Naive thymus-derived CD8-positive, alpha-beta T cell (primary cell): ENCODE data around the gene LTB4R2. TPM values are rescaled to one million over a fixed set of nuclear protein-coding genes. Genes with fewer than 3 reads are reported as not detected.

Source experiments
- ATAC-seq, 2 donors: fragments of 150-1000 bp; cut with Tn5 transposase in 1 of 2; sonication (Bioruptor Pico), chemical (Tn5 transposase) in 1 of 2; 1 replicate in 1 of 2; 2 replicates in 1 of 2; pipeline ENCODE4 v1.10.0; 2021; ENCODE audit warnings: mild to moderate bottlenecking in 2 of 2, moderate library complexity in 2 of 2
- POLR2A ChIA-PET: fragments of 350-600 bp; sonication (Branson Sonifier 250); formaldehyde crosslinking; loops from one replicate; lab custom pipeline; 2021; ENCODE audit warnings: antibody characterized with exemption; lab: Charles Lee
- DNase-seq, 10 donors: peaks; one replicate each; pipeline versions ENCODE4 v3.0.0 to v3.0.0-alpha.2; 2020 to 2022
- H3K27ac Mint-ChIP-seq, 10 donors: one replicate each; pipeline ENCODE4 v1.8.0; 2020 to 2022; ENCODE audit warnings: mild to moderate bottlenecking in 10 of 10, mixed read lengths in 10 of 10, moderate library complexity in 4 of 10, inconsistent platforms in 1 of 10
- H3K27me3 Mint-ChIP-seq, 5 donors: one replicate each; pipeline ENCODE4 v1.8.0; 2021 to 2022; ENCODE audit warnings: mixed read lengths in 5 of 5
- H3K36me3 Mint-ChIP-seq, 3 donors: one replicate each; pipeline ENCODE4 v1.8.0; 2020 to 2022; ENCODE audit warnings: mixed read lengths in 3 of 3, mild to moderate bottlenecking in 2 of 3, inconsistent platforms in 1 of 3
- H3K4me1 Mint-ChIP-seq, 4 donors: one replicate each; pipeline ENCODE4 v1.8.0; 2021 to 2022; ENCODE audit warnings: mixed read lengths in 4 of 4
- H3K4me3 Mint-ChIP-seq, 10 donors: one replicate each; pipeline ENCODE4 v1.8.0; 2020 to 2022; ENCODE audit warnings: mild to moderate bottlenecking in 10 of 10, mixed read lengths in 10 of 10, moderate library complexity in 6 of 10, inconsistent platforms in 1 of 10
- H3K9me3 Mint-ChIP-seq, 9 donors: one replicate each; pipeline ENCODE4 v1.8.0; 2020 to 2022; ENCODE audit warnings: mixed read lengths in 9 of 9, mild to moderate bottlenecking in 3 of 9, inconsistent platforms in 1 of 9, moderate library complexity in 1 of 9
- polyA plus RNA-seq, 3 donors: library from polyadenylated mRNA; unstranded; fragments of 300-500 nt; fragmentation: Illumina TruSeq; gene quantifications; one replicate each; pipeline ENCODE4 v1.2.3, GENCODE V29; 2021
- total RNA-seq, 8 experiments: library from RNA in 2 of 8; stranded (reverse) in 2 of 8; gene quantifications; one replicate each; pipeline ENCODE4 v1.2.3 and lab custom pipeline; 2021 to 2026

Gene LTB4R2
- total and polyA plus RNA-seq, 5 experiments from 2014 or later, result 0.93 to 13.0 (median 3.5) TPM

DNA sequence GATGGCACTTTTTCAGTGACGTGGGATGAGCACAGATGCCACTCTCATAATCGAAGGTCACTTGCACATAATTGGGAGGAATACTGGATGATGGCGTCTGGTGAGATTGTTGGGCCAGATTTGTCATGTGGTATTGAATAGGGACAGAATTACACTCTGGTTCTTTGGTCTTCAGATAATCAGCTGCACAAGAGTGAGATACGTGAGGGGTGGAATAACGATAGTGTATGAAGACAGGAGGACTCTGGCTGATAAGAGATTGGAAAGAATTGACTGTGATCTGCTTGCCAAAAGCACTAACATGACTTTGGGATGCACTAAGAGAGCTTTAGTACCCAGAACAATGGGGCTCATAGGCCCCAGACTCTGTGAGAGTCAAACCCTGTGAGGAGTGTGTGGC, 31.5 kb upstream of the LTB4R2 start:
- Mint-ChIP-seq H3K27me3 (no peaks in the 10 kb centered on the region), H3K4me3 (peak overlapping the region in 4 of 10 donors; percentile 20 to 43 (median 36)), H3K27ac (peak overlapping the region; percentile 11 to 88 (median 62)), H3K9me3 (no peaks in the 10 kb centered on the region), H3K36me3 (no peaks in the 10 kb centered on the region), H3K4me1 (peaks cover 30 to 67% (median 45%) of the 10 kb centered on the region in 4 donors)
- POLR2A ChIA-PET, result interaction anchor here (0.9 kb wide), 1 partner anchor 53 kb away, joined by 3 read pairs; no protein-coding TSS in a partner anchor
- DNase-seq (no peak), ATAC-seq (no peak)

DNA sequence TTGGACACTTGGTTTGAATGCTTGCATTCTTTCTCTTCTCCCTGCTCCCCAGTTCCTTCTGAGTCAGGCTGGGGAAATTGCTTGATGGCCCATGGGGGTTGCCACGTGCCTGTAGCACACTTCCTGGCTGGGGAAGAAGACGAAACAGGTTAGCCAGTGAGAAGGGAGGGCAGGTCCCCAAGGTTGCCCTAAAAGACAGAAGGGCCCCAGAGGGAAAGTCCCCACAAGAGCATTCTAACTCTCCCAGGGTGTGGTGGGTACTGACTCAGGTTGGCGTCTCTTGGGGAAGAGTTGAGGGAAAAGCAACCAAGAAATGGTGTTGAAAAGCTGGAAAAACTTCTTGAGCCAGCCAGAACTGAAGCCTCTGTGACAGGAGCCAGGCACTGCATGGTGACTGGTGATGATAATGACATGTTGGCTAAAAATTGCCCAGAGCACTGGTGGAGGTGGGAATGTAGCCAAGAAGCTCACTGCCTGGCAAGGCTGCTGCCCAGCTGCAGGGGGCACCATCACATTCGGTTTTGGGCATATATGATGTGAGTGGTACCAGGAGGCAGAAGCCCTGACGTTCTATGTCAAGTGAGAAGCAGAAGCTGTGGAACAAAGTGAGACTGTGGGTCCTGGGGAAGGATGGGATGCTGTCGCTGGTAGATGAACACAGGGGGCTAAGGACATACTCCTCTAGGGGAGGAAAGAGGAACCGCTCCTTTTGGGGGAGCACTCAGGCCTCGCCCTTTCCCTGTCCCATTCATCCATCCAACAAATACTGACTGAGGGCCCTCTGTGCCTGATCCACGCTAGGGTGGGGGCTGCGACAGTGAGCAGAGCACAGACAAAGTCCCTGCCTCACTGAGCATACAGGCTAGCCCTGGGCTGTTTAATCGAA, 30.4 kb upstream of the LTB4R2 start:
- Mint-ChIP-seq H3K9me3 (no peaks in the 10 kb centered on the region), H3K27me3 (no peaks in the 10 kb centered on the region), H3K4me3 (peak overlapping the region in 8 of 10 donors; percentile 4 to 62 (median 27)), H3K27ac (peak overlapping the region; percentile 57 to 93 (median 86)), H3K36me3 (no peaks in the 10 kb centered on the region), H3K4me1 (peaks cover 25 to 57% (median 35%) of the 10 kb centered on the region in 4 donors)
- ATAC-seq (peak; percentile 92 to 95), DNase-seq (peak in 9 of 10 donors; percentile 16 to 63 (median 37))
- POLR2A ChIA-PET, result interaction anchor here (0.7 to 2.4 kb wide), 6 partner anchors 8 to 67 kb away, joined by 3 to 13 read pairs (median 4); partner anchors contain the start of genes DHRS1, NOP9 and RABGGTA

DNA sequence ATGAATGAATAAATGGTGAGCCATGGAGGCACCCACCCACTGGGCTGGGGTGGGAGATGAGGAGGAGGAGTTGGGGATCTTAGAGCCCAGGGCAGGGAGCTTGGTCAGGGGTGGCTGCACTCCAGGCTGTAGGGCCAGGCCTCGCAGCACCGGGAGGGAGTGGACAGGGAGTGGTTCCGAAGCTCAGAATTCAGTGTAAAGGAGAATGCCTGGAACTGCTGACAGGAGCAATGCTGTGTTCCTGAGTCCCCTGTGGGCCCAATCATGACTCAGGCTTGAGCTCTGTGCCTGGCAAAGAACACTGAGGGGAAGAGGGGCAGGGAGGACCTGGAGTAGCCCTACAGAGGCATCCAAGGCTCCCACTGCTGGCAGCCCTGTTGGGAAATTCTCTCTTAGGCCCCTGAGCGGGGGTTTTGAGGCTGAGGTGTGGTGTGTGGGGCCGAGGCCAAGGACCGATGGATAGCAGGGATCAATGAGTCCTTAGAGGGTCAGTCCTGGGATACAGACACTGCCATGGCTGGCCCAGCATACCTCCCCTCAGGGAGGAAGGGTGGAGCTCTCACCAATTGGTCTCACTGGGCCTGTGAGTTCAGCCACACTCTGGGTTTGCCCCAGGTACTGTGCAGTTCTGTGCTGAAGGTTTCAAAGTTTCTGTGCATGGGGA, 29.0 kb upstream of the LTB4R2 start:
- no peaks in the 10 kb centered on the region for H3K27me3 Mint-ChIP-seq
- POLR2A ChIA-PET, result interaction anchor here (0.7 to 2.4 kb wide), 4 partner anchors 10 to 69 kb away, joined by 3 to 13 read pairs (median 6); partner anchors contain the start of genes DHRS1, NOP9 and RABGGTA
- H3K36me3 Mint-ChIP-seq, result no peaks in the 10 kb centered on the region
- ATAC-seq, result no peak
- peaks cover 25 to 50% (median 34%) of the 10 kb centered on the region in 4 donors for H3K4me1 Mint-ChIP-seq
- DNase-seq, result peak in 1 of 10 donors; percentile 45
- no peaks in the 10 kb centered on the region for H3K9me3 Mint-ChIP-seq
- H3K27ac Mint-ChIP-seq, result peak overlapping the region in 6 of 10 donors; percentile 26 to 93 (median 47)
- H3K4me3 Mint-ChIP-seq, result no peak overlapping the region

DNA sequence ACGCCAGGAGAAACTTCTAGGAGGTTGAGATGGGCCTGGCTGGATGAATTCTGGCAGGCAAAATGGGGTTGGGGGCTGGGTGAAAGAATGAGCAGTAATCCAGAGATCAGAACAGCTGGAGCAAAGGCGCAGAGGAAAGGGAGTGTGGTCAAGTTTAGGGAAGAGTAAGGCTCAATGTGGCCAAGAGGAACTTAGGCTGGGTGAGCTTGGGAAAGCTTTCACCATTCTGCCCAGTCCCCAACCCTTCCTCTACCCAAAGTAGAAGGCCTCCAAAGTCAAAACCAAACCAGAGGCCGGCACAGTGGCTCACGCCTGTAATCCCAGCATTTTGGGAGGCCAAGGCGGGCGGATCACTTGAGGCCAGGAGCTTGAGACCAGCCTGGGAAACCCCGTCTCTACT, 28.3 kb upstream of the LTB4R2 start:
- no peak for ATAC-seq
- Mint-ChIP-seq H3K36me3 (no peaks in the 10 kb centered on the region), H3K4me3 (no peak overlapping the region), H3K4me1 (peaks cover 25 to 49% (median 33%) of the 10 kb centered on the region in 4 donors), H3K9me3 (no peaks in the 10 kb centered on the region), H3K27me3 (no peaks in the 10 kb centered on the region), H3K27ac (peak overlapping the region in 4 of 10 donors; percentile 26 to 70 (median 46))
- no peak for DNase-seq
- POLR2A ChIA-PET, result interaction anchor here (2.4 kb wide), 1 partner anchor 10 kb away, joined by 13 read pairs; the partner anchor contains the start of gene RABGGTA

DNA sequence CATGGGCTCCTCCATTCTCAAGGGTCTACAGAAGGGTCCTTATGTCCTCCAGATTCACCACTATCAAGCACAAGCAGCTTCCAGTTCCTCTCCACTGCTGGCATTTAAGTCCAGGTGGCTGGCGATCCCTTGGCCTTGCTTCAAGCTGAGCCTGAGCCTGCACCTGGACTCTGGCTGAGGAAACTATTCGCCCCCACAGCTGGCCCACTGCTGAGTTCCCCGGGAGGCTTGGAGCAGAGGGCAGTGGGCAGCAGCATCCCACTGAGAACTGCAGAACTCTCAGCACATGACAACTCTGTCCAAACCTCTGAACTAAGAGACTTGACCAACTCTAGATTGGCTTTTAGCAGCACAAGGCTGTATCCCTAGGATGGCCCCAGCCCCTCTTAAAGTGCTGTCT, 27.2 kb upstream of the LTB4R2 start:
- no peak for DNase-seq
- Mint-ChIP-seq H3K36me3 (no peaks in the 10 kb centered on the region), H3K9me3 (no peaks in the 10 kb centered on the region), H3K4me1 (peaks cover 18 to 39% (median 27%) of the 10 kb centered on the region in 4 donors), H3K27me3 (no peaks in the 10 kb centered on the region), H3K27ac (peak overlapping the region in 3 of 10 donors; percentile 6 to 54 (median 32)), H3K4me3 (no peak overlapping the region)
- POLR2A ChIA-PET, result interaction anchor here (0.5 kb wide), 1 partner anchor 39 kb away, joined by 5 read pairs; no protein-coding TSS in a partner anchor
- ATAC-seq, result no peak

DNA sequence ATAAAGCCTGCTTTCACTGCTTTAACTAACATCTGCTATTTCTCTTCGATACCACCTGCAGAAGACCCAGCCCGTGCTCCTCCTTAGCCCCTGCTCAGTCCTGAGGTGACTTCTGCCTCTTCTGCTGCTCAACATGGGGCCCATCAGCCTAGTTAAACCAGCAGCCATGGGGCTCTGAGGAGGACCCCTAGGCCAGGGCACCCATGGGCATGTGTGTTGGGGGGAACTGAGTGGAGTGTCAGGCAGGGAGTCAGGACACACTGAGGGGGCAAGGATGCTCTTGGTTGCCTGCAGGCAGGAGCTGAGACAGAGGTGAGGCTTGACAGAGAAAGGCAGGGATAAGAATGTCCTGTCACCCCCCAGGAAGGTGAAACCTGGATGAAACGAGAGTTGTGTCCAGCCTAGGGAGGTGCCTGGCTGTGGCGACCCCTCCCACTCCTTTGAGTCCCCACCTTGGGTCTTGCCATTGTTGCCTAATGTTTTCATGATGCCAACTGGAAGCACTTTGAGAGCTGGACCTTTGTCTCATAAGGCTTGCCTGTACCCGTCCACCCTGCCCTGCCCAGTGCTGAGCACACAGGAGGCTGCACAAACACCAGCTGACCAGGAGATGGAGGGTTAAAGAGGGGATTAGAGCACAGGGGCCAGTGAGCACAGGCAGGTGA, 26.0 kb upstream of the LTB4R2 start:
- DNase-seq, result no peak
- Mint-ChIP-seq H3K27ac (peak overlapping the region in 4 of 10 donors; percentile 59 to 83 (median 64)), H3K4me1 (peaks cover 12 to 27% (median 20%) of the 10 kb centered on the region in 4 donors), H3K9me3 (no peaks in the 10 kb centered on the region), H3K4me3 (no peak overlapping the region), H3K36me3 (peaks cover 0 to 3% (median 0%) of the 10 kb centered on the region in 3 donors), H3K27me3 (no peaks in the 10 kb centered on the region)
- ATAC-seq, result no peak
- POLR2A ChIA-PET, result interaction anchor here (0.6 kb wide), 1 partner anchor 87 kb away, joined by 3 read pairs; no protein-coding TSS in a partner anchor

DNA sequence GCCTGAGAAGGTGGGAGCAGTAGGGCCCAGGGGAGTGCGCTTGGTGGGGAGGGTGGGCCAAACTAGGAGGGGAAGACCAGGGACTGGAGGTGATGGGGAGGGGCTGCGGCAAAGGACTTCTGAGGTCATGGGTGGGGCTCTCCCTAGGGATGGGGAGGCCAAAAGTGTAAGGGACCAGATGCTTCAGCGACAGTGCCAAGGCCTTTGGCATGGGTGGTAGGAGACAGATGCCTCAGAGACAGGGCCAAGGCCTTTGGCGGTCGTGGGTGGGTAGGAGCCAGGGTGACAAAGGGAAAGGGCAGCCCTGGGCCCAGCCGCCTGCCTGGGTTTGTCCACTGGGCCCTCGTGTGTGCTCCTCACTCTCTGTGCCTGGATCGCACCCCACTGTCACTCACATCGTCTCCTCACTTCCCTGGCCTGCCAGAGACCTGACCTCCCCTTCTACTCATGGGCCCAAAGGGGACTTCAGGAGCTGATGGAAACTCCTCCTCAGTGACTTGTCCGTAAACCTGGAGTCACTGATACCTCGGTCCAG, 25.4 kb upstream of the LTB4R2 start:
- ATAC-seq, result no peak
- Mint-ChIP-seq H3K4me3 (no peak overlapping the region), H3K4me1 (peaks cover 7 to 23% (median 15%) of the 10 kb centered on the region in 4 donors), H3K27ac (peak overlapping the region in 4 of 10 donors; percentile 64 to 83 (median 69)), H3K27me3 (no peaks in the 10 kb centered on the region), H3K36me3 (peaks cover 0 to 6% (median 0%) of the 10 kb centered on the region in 3 donors), H3K9me3 (no peaks in the 10 kb centered on the region)
- no peak for DNase-seq
- POLR2A ChIA-PET, result no interaction called here

DNA sequence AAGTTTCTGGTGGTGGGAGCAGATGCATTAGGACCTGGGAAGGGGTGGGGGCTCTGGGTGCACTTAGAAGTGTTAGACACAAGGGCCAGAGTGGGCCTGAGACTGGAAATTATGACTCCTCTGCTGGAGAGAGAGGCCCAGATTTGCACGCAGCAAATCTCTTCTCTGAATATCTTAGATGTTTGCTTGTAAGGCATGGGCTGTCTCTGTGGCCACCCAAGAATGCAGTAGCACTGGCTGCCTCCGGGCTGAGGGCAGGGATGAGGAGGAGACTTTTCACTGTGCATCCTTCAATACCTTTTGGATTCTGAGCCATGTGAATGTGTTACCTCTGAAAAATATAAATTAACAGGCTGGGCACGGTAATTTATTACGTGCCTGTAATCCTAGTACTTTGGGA, 24.6 kb upstream of the LTB4R2 start:
- Mint-ChIP-seq H3K4me3 (no peak overlapping the region), H3K27me3 (no peaks in the 10 kb centered on the region), H3K4me1 (peaks cover 3 to 21% (median 12%) of the 10 kb centered on the region in 4 donors), H3K36me3 (peaks cover 0 to 14% (median under 1%) of the 10 kb centered on the region in 3 donors), H3K9me3 (no peaks in the 10 kb centered on the region), H3K27ac (peak overlapping the region in 3 of 10 donors; percentile 8 to 83 (median 66))
- ATAC-seq, result no peak
- POLR2A ChIA-PET, result no interaction called here
- no peak for DNase-seq

DNA sequence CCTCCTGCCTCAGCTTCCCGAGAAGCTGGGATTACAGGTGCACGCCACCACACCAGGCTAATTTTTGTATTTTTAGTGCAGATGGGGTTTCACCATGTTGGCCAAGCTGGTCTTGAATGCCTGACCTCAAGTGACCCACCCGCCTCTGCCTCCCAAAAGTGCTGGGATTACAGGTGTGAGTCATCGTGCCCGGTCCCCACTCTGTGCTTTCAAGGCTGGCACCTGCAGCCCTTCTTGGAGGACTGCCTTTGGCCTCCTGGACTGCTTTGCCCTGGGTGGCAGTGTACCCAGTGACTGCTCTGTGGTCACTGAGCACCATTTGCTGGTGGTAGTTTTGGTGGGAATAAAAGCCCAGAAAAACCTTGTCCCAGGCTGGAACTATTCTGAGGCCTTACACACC, 22.9 kb upstream of the LTB4R2 start:
- DNase-seq, result no peak
- POLR2A ChIA-PET, result no interaction called here
- no peaks in the 10 kb centered on the region for H3K27me3 Mint-ChIP-seq

DNA sequence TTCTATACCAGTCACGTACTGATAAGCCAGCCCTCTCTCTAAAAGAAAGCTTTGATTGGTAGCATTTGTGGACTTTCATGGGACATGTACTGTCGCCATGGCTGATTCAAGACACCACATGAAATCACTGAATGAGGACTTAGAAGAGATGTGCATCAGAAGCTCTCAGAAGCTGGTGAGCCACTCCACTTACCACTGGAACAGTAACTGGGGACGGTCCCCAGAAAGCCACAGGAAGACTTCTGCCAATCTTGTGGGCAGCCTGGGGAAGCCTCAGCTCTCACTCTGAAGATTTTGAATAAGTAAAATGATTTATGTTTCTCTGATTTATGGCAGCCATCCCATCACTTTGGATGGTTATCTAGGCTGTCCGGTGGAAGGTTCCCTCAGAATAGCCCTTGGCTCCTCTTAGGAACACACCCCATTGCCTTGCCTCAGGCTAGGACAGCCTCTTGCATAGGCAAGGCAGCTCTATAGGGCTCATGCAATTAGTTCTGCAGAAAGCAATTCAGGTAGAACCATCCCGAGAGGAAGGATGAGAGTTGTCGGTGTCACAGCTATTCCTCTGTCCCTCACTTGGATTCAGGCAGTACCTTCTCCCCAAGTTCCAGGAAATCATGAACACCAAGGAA, 20.2 kb upstream of the LTB4R2 start:
- Mint-ChIP-seq H3K9me3 (no peaks in the 10 kb centered on the region), H3K27me3 (no peaks in the 10 kb centered on the region), H3K27ac (peak overlapping the region in 4 of 10 donors; percentile 9 to 54 (median 28)), H3K4me1 (peaks cover 2 to 16% (median 10%) of the 10 kb centered on the region in 4 donors), H3K4me3 (no peak overlapping the region), H3K36me3 (peaks cover 0 to 50% (median 15%) of the 10 kb centered on the region in 3 donors)
- POLR2A ChIA-PET, result interaction anchor here (0.6 to 1.4 kb wide), 4 partner anchors 10 to 960 kb away, joined by 3 to 7 read pairs (median 4); partner anchors contain the start of genes DHRS1, NOP9 and TINF2
- peak in 1 of 10 donors; percentile 35 for DNase-seq
- ATAC-seq, result peak; percentile 66 to 97

More for the DNA sequence above, 22.9 kb upstream of the LTB4R2 start:
- Mint-ChIP-seq H3K27ac (peak overlapping the region in 2 of 10 donors; percentile 78 to 81), H3K4me1 (peaks cover 2 to 16% (median 10%) of the 10 kb centered on the region in 4 donors), H3K4me3 (no peak overlapping the region), H3K36me3 (peaks cover 0 to 30% (median 11%) of the 10 kb centered on the region in 3 donors), H3K9me3 (no peaks in the 10 kb centered on the region)
- no peak for ATAC-seq

DNA sequence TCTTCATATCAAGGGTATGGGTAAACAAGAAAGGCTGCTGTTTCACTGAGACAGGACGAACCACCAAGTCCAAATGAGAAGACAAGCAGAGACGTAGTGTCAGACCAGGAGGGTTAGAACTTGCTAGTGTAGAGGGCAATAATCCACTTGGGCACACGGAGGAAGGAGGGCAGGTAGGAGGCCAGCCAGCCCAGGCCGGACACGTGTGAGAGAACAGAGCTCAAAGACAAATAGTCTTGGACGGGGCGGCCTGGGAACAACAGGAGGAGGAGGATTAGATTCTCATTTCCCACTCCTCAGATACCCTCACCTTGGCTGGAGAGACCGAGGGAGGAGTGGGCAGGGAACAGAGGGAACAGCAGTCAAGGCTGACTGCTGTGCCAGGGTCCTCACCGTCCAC, 19.2 kb upstream of the LTB4R2 start:
- H3K9me3 Mint-ChIP-seq, result no peaks in the 10 kb centered on the region
- peaks cover 4 to 16% (median 10%) of the 10 kb centered on the region in 4 donors for H3K4me1 Mint-ChIP-seq
- peaks cover 0 to 57% (median 15%) of the 10 kb centered on the region in 3 donors for H3K36me3 Mint-ChIP-seq
- H3K27ac Mint-ChIP-seq, result peak overlapping the region in 4 of 10 donors; percentile 20 to 89 (median 57)
- DNase-seq (no peak), ATAC-seq (no peak)
- no peak overlapping the region for H3K4me3 Mint-ChIP-seq
- no peaks in the 10 kb centered on the region for H3K27me3 Mint-ChIP-seq
- POLR2A ChIA-PET, result interaction anchor here (0.7 to 1.4 kb wide), 4 partner anchors 9 to 211 kb away, joined by 3 to 7 read pairs (median 4); partner anchors contain the start of genes DHRS1, NOP9 and TINF2
